HG03139 (cell line): ENCODE data around the gene CCDC188.

Experiments used
- ATAC-seq: cut with Tn5 transposase; IDR thresholded peaks from one replicate; pipeline ENCODE4 v1.9.1; 2021; ENCODE audit not compliant: unreplicated experiment

The CCDC188 gene

DNA sequence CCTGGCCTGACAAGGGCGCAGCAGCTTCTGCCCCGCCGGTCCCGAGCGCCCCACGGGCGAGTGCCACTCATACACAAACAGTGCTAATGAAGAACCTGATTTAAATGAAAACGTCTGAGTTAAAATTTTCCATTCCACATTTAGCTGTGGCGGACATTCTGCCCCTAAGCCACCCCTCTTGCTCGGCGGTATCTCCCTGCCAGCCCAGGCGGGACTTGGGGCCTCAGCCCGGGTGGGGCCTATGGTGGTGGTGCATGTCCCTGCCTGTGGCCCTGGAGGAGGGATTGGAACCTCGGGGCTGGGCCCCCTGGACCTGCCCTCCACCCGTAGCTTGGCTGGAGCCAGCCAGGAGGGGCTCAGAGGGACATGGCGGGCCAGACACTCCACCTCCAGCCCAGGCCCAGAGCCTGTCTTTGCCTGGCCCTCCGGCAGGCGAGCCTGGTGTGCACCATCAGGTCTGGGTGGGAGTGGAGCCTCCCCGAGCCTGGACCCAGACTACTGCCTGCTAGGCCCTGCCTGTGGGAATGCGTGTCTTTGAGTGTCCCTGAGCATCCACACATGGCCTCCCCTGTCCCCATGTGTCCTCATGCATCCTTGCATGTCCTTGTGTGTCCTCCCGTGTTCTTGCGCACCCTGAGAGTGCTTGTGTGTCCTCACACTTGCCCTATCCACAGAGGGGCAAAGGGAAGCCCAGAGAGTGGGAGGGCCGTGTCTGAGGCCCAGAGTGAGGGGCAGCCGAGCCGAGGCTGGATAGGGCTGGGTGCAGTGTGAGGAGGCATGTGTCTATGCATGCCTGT, 14.9 kb downstream of the CCDC188 start:
- no peak for ATAC-seq

GRCh38 chr22:20135265-20135664, 15.6 kb downstream of the CCDC188 start:
- no peak for ATAC-seq

- ATAC-seq = no peak
Observed at GRCh38 chr22:20133930-20134549, 16.8 kb downstream of the CCDC188 start.

- no peak for ATAC-seq
Observed at GRCh38 chr22:20132686-20133246, 18.1 kb downstream of the CCDC188 start.

- no peak for ATAC-seq
Observed at GRCh38 chr22:20131859-20132685, 18.8 kb downstream of the CCDC188 start.

DNA sequence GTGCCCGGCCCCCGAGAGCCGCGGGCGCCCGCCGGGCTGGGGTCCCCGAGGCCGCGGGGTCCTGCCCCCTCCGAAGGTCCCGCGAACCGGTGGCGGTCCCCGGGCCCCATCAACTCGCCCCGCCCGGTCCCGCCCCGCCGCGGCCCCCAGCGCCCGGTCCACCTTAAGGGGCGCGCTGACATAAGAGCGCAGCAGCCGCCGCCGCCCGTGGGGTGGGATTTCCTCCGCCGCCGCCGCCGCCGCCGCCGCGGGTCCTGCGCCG, 19.3 kb downstream of the CCDC188 start, which contains the start of gene ZDHHC8:
Gene ZDHHC8, plus strand, starts transcription at position 208 of the 262 bp plus-strand sequence. CDS start 144 bp downstream, outside the sequence.
- ATAC-seq = no peak

- no peak for ATAC-seq
Observed at GRCh38 chr22:20130731-20131596, 19.9 kb downstream of the CCDC188 start.

GRCh38 chr22:20130319-20130718, 20.5 kb downstream of the CCDC188 start:
- ATAC-seq = no peak

GRCh38 chr22:20129747-20130014, 21.2 kb downstream of the CCDC188 start:
- no peak for ATAC-seq

DNA sequence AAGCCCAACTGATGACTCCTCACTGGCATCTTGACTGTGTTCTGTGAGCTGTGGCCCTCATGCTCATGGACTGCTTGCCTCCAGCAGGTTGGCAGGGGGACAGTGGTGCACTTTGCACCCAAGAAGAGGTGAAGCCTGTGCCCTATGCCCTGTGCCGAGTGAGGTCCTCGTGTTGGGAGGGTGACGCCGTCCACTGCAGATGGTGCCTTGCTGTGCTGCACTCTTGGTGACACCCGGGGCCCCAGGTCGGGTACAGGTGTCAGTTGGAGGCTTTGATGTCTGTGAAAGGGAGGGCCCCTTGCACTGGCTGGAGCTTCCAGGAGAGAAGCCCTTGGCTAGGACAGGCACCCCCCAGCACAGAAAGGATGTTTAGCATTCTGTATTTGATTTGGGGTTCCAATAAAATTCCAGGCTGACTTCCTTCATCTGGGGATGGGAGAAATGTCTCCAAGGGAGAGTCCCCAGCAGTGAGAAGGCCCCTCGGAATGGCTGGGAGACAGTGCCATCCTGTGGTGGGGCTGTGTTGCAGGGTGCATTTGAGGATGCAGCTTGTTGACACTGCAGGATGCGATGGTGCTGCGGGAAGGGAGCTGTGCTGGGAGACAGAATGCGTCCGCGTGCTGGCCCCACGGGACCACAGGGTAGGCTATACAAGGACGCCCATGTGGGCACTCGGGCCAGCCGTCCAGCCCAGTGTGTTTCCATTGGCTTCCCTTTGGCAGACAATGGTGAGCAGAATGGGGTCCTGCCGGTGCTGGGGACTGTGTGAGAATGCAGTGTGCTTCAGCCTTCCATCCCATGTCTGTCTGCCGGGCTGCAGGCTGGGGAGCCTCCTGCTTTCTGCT, 21.7 kb downstream of the CCDC188 start:
- ATAC-seq = no peak

GRCh38 chr22:20128619-20128901, 22.3 kb downstream of the CCDC188 start:
- no peak for ATAC-seq

DNA sequence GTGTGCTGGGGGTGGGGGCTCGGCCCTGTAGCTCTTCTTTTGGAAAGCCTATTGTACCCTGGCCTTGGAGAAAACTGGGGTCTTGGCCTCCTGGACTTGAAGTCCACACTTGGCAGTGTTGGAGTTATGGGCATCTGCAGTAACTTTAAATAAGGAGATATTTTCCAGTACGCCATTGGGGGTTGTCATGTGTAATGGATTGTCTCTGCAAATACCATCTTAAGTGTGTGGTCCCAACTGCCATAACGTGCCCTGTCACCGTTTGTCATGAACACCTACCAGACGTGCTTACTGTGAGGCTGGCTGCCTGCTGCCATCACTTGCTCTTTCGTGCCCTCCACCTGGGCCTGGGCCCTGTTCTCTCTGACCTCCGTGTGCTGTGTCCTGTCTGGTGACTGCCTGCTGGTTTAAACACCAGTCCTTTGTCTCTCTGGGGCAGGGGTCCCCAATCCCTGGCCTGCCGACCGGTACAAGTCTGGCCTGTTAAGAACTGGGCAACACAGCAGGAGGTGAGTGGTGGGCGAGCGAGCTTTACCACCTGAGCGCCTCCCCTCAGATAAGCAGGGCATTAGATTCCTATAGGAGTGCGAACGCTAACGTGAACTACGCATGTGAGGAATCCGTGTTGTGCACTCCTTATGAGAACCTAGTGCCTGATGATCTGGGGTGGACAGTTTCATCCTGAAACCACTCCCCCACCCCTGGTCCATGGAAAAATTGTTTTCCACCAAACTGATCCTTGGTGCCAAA, 22.8 kb downstream of the CCDC188 start:
- no peak for ATAC-seq

GRCh38 chr22:20127318-20127868, 23.5 kb downstream of the CCDC188 start:
- no peak for ATAC-seq

DNA sequence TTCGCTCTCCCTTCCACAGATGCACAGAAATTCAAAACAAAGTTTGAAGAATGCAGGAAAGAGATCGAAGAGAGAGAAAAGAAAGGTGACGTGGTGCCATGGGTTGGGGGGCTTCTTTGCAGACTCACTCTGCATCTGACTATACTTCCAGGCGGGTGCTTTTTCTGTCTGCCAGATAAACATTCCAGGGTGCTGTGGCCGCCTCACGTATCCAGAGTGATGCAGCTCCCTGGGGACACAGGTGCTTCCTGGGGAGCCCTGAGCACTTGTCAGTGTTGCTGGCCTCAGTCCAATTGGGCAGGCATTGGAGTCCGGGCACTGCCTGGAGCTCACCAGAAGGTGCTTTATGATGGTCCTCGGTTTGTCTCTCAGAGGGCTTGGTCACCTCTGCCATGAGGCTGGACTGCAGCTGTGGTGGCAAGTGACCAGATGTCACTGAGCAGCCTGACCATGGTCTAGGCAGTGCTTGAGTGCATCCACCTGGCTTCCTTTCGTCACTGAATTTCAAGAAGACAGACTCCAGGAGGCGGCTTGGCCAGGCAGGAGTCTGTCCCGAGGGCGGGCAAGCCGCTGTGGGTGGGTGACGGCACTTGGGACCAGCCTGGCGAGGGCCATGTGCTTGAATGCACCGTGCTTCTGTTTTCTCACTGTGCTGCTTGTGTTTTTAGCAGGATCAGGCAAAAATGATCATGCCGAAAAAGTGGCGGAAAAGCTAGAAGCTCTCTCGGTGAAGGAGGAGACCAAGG, 24.4 kb downstream of the CCDC188 start:
- ATAC-seq = no peak

GRCh38 chr22:20125201-20126174, 25.4 kb downstream of the CCDC188 start:
- no peak for ATAC-seq

DNA sequence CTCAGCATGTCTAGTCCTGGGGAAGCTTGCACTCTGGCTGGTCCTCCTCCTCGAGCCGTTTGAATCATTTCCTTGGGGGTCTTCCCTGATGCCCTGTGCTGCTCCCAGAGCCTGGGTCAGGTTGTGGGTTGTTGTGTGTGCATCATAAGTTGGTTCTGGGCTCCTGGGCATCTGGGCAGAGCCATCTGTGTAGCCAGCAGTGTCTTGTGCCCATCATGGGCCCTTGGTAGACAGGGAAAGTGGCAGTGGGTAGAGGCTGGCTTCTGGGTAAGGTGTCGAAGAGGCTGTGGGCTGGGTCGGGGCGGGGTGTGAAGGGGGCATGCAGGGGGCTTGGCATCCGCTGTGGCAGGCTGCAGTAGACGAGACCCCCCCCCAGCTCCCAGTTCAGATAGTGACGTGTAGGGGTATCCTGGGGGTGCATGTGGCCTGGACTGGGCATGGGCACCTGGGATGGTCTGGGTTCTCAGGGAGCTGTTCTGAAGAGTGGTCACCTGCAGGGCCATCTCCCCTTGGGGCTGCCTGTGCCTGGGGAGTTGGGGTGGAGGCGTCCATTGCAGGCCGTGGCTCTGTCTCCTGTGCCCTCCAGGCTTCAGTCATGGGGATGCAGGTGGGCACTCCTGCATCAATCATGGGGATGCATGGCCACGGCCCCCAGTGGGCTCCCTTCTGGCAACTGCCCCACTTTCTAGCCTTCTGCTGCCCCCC, 26.6 kb downstream of the CCDC188 start:
- ATAC-seq = no peak
